ENCODE measurements around the gene B4GALT2. TPM values are rescaled to one million over a fixed set of nuclear protein-coding genes. Genes with fewer than 3 reads are reported as not detected.

Gene B4GALT2
- total and polyA plus RNA-seq, 10 of the 15 experiments (the other 5 are each of a cell fraction or from before 2014, with no cell fraction given), result 0.98 to 61.0 (median 23.4) TPM

DNA sequence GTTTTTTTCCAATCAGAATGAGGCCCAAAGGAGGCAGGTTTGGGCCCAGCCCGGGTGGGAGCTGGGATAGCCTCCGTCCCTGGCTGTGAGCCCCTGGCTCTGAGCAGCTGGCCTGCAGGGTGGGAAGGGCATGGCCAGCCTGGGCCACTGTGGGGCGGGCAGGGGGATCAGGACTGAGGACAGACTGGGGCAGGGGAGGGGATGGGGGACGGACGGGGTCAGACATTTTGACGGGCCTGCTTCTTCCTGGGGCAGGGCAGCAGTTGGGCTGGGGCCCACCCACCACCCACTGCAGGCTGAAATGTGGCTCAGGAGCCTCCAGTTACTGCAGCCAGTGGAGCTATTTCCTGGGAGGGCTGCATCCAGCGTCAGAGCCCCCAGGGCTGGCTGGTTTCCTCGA, 54.7 kb downstream of the B4GALT2 start:
- H3K36me3 ChIP-seq (ENCODE audit: control insufficient read depth in 2 of 2, insufficient read depth in 2 of 2, low read length in 1 of 2), result no peaks in the 10 kb centered on the region
- H3K9me3 ChIP-seq (replicated peaks; ENCODE audit: control insufficient read depth, insufficient read depth, low read length), result no peaks in the 10 kb centered on the region
- in situ Hi-C loops (cut with MboI) (loop anchor here (10.0 kb wide), 1 partner anchor 269 kb away; no protein-coding TSS in a partner anchor), intact Hi-C loops (cut with micrococcal nuclease; ENCODE audit: unreplicated experiment) (loop anchor here (5.0 kb wide), 1 partner anchor 41 kb away; the partner anchor contains the start of gene CCDC24)
- CTCF ChIA-PET, result interaction anchor here (0.9 to 8.9 kb wide), 4 partner anchors 9 to 42 kb away, joined by 3 to 167 read pairs (median 42); no protein-coding TSS in a partner anchor
- no peaks in the 10 kb centered on the region for H3K27me3 ChIP-seq (replicated peaks in 1 of 2; ENCODE audit: control insufficient read depth in 2 of 2, insufficient read depth in 2 of 2, low read length in 1 of 2)
- H2AFZ ChIP-seq (ENCODE audit: control insufficient read depth, low read depth, low read length), result no peak overlapping the region
- 29% methylated on average over 5 of the region's 8 CpGs for WGBS (ENCODE audit: insufficient coverage, insufficient replicate concordance, low lambda C conversion rate, missing lambda C conversion rate)
- FAIRE-seq, result no peak
- no TSS peak for BruUV-seq (replicated peaks)
- TF ChIP-seq JUND (IDR thresholded peaks at IDR 0.05; ENCODE audit: low read depth, low read length) (no peak), CBX5 (IDR thresholded peaks at IDR 0.05; ENCODE audit: low read depth) (no peak), SPI1 (IDR thresholded peaks at IDR 0.05; ENCODE audit: borderline replicate concordance, insufficient read depth, low read depth, low read length) (no peak), RELB (IDR thresholded peaks at IDR 0.05; ENCODE audit: low read depth) (no peak)
- H3K4me3 ChIP-seq, result no peak overlapping the region
- RAD21 ChIA-PET (ENCODE audit: unreplicated experiment), result interaction anchor here (0.6 to 1.6 kb wide), 2 partner anchors 270 to 1112 kb away, joined by 3 to 5 read pairs; no protein-coding TSS in a partner anchor
- POLR2A ChIA-PET, result interaction anchor here (1.2 kb wide), 1 partner anchor 45 kb away, joined by 3 read pairs; no protein-coding TSS in a partner anchor
- DNase-seq (ENCODE audit: low read depth, low spot score), result no peak
- SMC1A ChIA-PET (ENCODE audit: uncharacterized antibody, unreplicated experiment), result interaction anchor here (2.1 kb wide), 1 partner anchor 99 kb away, joined by 5 read pairs; no protein-coding TSS in a partner anchor
- peaks cover 6% of the 10 kb centered on the region for H3K4me1 ChIP-seq (ENCODE audit: control insufficient read depth, insufficient read depth, low read length)
- no peak overlapping the region for H3K4me2 ChIP-seq (ENCODE audit: control insufficient read depth, insufficient read depth)
- no peaks in the 10 kb centered on the region for H3K79me2 ChIP-seq (ENCODE audit: control insufficient read depth, insufficient read depth, low read length)
- ATAC-seq, result no peak
- H4K20me1 ChIP-seq (ENCODE audit: control insufficient read depth, insufficient read depth), result no peaks in the 10 kb centered on the region
- H3K27ac ChIP-seq (ENCODE audit: control insufficient read depth, insufficient read depth), result no peak overlapping the region
- no peak overlapping the region for H3K9ac ChIP-seq (ENCODE audit: control insufficient read depth, insufficient read depth, low read length)

Data from GM12878 (cell line).